Activated T-cell treated with anti-CD3 and anti-CD28 coated beads for 48 hours (primary cell): ENCODE data around the gene STX17.
"Not testable (repeated sequence)": the region's sequence is repeated elsewhere in the genome, so short reads cannot be mapped to it uniquely, and the experiment has no call there.

Experiments used
- DNase-seq: peaks from one replicate; pipeline ENCODE4 v3.0.0-alpha.2; 2020; ENCODE audit warnings: low read depth

The STX17 gene

GRCh38 chr9:99971410-99971809, 65.0 kb downstream of the STX17 start:
- DNase-seq, result no peak

GRCh38 chr9:99973455-99973854, 67.0 kb downstream of the STX17 start:
- DNase-seq, result no peak

GRCh38 chr9:99977033-99977792, 70.8 kb downstream of the STX17 start:
- no peak for DNase-seq

- no peak for DNase-seq
These were observed 71.8 kb downstream of the STX17 start for GRCh38 chr9:99978221-99978620.

- no peak for DNase-seq
These were observed 74.1 kb downstream of the STX17 start for GRCh38 chr9:99980598-99980997.

- DNase-seq, result no peak
These were observed 80.2 kb downstream of the STX17 start for GRCh38 chr9:99986642-99987041.

GRCh38 chr9:99990508-99990907, 84.1 kb downstream of the STX17 start:
- DNase-seq, result not testable (repeated sequence)

- DNase-seq, result no peak
These were observed 91.8 kb downstream of the STX17 start for GRCh38 chr9:99998266-99998665.

- no peak for DNase-seq
These were observed 92.4 kb downstream of the STX17 start for GRCh38 chr9:99998866-99999265.

GRCh38 chr9:99999797-100000196, 93.3 kb downstream of the STX17 start:
- no peak for DNase-seq

- DNase-seq, result no peak
These were observed 104.7 kb downstream of the STX17 start for GRCh38 chr9:100011062-100011681.

GRCh38 chr9:100012279-100012678, 105.8 kb downstream of the STX17 start:
- DNase-seq, result no peak

GRCh38 chr9:100013573-100013972, 107.1 kb downstream of the STX17 start:
- no peak for DNase-seq

GRCh38 chr9:100014846-100015245, 108.4 kb downstream of the STX17 start:
- no peak for DNase-seq

GRCh38 chr9:100019541-100019940, 113.1 kb downstream of the STX17 start:
- DNase-seq, result no peak
